ENCODE data around the gene ATP11C. TPM values are rescaled to one million over a fixed set of nuclear protein-coding genes. Genes with fewer than 3 reads are reported as not detected.

Gene ATP11C
- 13.7 and 17.8 TPM in 2 replicates for total RNA-seq

GRCh38 chrX:139932901-139933796 lies at the start of gene ATP11C:
ATP11C (minus strand) TSS chrX:139933053; CDS start chrX:139932042, 1,011 bp downstream.

GRCh38 chrX:139965421-139965820 lies 32.6 kb upstream of the ATP11C start, which contains the start of gene CXorf66:
CXorf66 (minus strand) TSS chrX:139965521; CDS start chrX:139965496, 25 bp downstream.

DNA sequence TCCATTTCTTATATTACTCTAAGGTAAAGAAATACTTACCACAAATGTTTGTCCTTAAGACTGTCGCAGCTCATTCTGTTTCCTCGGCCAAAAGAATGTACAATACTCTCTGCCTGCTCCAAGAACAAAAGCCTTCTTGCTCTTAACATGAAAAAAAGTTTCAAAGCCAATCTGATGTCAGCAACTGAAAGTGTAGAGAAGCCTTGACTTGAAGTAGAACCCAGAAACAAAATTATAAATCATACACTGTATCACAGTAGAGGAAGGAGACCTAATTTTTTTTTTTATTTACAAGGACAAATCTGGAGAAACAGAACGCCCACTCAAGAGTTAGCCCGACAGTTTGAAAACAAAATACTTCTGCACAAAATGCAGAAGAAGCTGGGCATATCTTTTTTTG lies 224.8 kb downstream of the ATP11C start, which contains the start of gene MCF2:
Gene MCF2 (minus strand): TSS at position 101 of the 400 bp plus-strand sequence. CDS start 56,423 bp downstream, outside the sequence.

Small RNA genes within 50 kb of the gene (small RNA-seq; reads per million reads assigned to genes)
- gene MIR505 (18.9 reads per million, percentile 96 among the genes with 10 or more reads in this experiment), gene RF00425 (not detected), gene RF01210 (0.14 reads per million), gene RNU6ATAC23P (not detected)

Other genes starting within 250 kb of the ATP11C start
- gene MCF2, start 224.9 kb downstream of the ATP11C start, total RNA-seq, result 0.11 and 0.39 TPM in 2 replicates
- gene CXorf66, start 32.5 kb upstream of the ATP11C start, total RNA-seq, result not detected in 2 replicates

Data from placental epithelial cell (primary cell).